HuH-7 (cell line): ENCODE data around the gene OPN1SW.

Experiments
- DNase-seq: peaks from one replicate; pipeline ENCODE4 v3.0.0; 2011; ENCODE audit warnings: low spot score

Gene OPN1SW

GRCh38 chr7:128757203-128757602 lies 18.4 kb downstream of the OPN1SW start:
- DNase-seq = no peak

GRCh38 chr7:128755819-128756476 lies 19.6 kb downstream of the OPN1SW start:
- no peak for DNase-seq

GRCh38 chr7:128755075-128755818 lies 20.3 kb downstream of the OPN1SW start:
- no peak for DNase-seq

- DNase-seq = no peak
Observed at GRCh38 chr7:128752251-128752650, 23.3 kb downstream of the OPN1SW start.

GRCh38 chr7:128747327-128748079 lies 28.1 kb downstream of the OPN1SW start:
- no peak for DNase-seq

- DNase-seq = no peak
Observed at GRCh38 chr7:128745706-128746105, 29.9 kb downstream of the OPN1SW start.

GRCh38 chr7:128744366-128744905 lies 31.2 kb downstream of the OPN1SW start:
- DNase-seq = no peak

GRCh38 chr7:128743112-128743772 lies 32.4 kb downstream of the OPN1SW start:
- DNase-seq = no peak

GRCh38 chr7:128742206-128742605 lies 33.4 kb downstream of the OPN1SW start:
- DNase-seq = no peak

GRCh38 chr7:128741491-128741890 lies 34.1 kb downstream of the OPN1SW start:
- no peak for DNase-seq

- no peak for DNase-seq
Observed at GRCh38 chr7:128740996-128741395, 34.6 kb downstream of the OPN1SW start.

- DNase-seq = no peak
Observed at GRCh38 chr7:128739990-128740682, 35.5 kb downstream of the OPN1SW start.

- DNase-seq = peak; percentile 99
Observed at GRCh38 chr7:128739048-128739962, 36.3 kb downstream of the OPN1SW start, which contains the start of gene CALU. Gene CALU, plus strand, starts transcription at chr7:128739359. Its CDS starts 9,225 bp downstream, at chr7:128748584.

GRCh38 chr7:128738570-128739047 lies 37.0 kb downstream of the OPN1SW start:
- no peak for DNase-seq

- no peak for DNase-seq
Observed at GRCh38 chr7:128737867-128738385, 37.7 kb downstream of the OPN1SW start.

- DNase-seq = no peak
Observed at GRCh38 chr7:128737441-128737840, 38.2 kb downstream of the OPN1SW start.

GRCh38 chr7:128735436-128735835 lies 40.2 kb downstream of the OPN1SW start:
- no peak for DNase-seq

- no peak for DNase-seq
Observed at GRCh38 chr7:128734890-128735289, 40.7 kb downstream of the OPN1SW start.

GRCh38 chr7:128733278-128733645 lies 42.3 kb downstream of the OPN1SW start:
- DNase-seq = no peak
